ENCODE results near the gene INPP5A. TPM values are rescaled to one million over a fixed set of nuclear protein-coding genes. Genes with fewer than 3 reads are reported as not detected.
"Not testable (repeated sequence)": the region's sequence is repeated elsewhere in the genome, so short reads cannot be mapped to it uniquely, and the experiment has no call there.

INPP5A gene
- total RNA-seq, 1 donor from 2014 or later = 108 TPM

DNA sequence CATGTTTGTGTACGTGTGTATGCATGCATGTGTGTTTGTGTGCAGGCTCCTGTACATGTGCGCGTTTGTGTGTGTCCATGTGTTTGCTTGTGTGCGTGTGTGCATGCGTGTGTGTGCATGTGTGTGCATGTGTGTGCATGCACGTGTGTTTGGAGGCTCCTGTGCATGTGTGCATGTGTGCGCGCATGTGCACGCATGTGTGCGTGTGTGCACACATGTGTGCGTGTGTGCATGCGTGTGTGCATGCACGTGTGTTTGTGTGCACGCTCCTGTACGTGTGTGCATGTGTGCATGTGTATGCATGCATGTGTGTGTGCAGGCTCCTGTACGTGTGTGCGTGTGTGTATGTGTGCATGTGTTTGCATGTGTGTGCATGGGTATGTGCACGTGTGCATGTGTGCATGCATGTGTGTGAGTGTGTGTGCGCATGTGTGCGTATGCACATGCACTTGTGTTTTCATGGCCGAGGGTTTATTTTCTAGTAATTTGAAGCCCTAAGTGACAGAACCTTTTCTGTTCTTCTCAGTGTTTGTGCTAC, 59.2 kb downstream of the INPP5A start:
- ATAC-seq (no peak), DNase-seq (no peak)
- intact Hi-C loops (cut with micrococcal nuclease) = no loop called here

- intact Hi-C loops (cut with micrococcal nuclease) = no loop called here
- ATAC-seq = no peak
- DNase-seq = no peak
These were observed 60.1 kb downstream of the INPP5A start for GRCh38 chr10:132597654-132598053.

- DNase-seq; intact Hi-C loops (cut with micrococcal nuclease); ATAC-seq: not testable (repeated sequence)
These were observed 61.5 kb downstream of the INPP5A start for GRCh38 chr10:132599023-132599618.

GRCh38 chr10:132599732-132600131, 62.1 kb downstream of the INPP5A start:
- DNase-seq (no peak), ATAC-seq (no peak)
- intact Hi-C loops (cut with micrococcal nuclease) = no loop called here

- intact Hi-C loops (cut with micrococcal nuclease) = no loop called here
- ATAC-seq (no peak), DNase-seq (no peak)
These were observed 62.8 kb downstream of the INPP5A start for GRCh38 chr10:132600416-132600815.

GRCh38 chr10:132601567-132601966, 64.0 kb downstream of the INPP5A start:
- DNase-seq (no peak), ATAC-seq (no peak)
- intact Hi-C loops (cut with micrococcal nuclease) = no loop called here

GRCh38 chr10:132602614-132603013, 65.0 kb downstream of the INPP5A start:
- intact Hi-C loops (cut with micrococcal nuclease) = no loop called here
- ATAC-seq (no peak), DNase-seq (no peak)

DNA sequence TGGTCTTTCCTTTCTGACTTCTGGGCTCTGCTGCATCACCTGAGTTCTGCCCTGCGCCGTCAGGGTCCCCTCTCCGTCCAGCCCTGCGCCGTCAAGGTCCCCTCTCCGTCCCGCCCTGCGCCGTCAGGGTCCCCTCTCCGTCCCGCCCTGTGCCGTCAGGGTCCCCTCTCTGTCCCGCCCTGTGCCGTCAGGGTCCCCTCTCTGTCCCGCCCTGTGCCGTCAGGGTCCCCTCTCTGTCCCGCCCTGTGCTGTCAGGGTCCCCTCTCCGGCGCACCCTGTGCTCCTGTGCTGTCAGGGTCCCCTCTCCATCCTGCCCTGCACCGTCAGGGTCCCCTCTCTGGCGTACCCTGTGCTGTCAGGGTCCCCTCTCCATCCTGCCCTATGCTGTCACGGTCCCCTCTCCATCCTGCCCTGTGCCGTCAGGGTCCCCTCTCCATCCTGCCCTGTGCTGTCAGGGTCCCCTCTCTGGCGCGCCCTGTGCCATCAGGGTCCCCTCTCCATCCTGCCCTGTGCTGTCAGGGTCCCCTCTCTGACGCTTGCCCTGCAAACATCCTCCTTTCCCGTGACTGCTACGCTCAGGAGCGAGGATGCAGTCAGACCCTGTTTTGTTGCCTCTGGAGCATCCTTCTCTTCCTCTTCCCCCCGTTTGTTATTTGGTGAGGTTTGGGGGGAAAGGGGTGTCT, 66.4 kb downstream of the INPP5A start:
- ATAC-seq (no peak), DNase-seq (no peak)
- intact Hi-C loops (cut with micrococcal nuclease) = no loop called here

DNA sequence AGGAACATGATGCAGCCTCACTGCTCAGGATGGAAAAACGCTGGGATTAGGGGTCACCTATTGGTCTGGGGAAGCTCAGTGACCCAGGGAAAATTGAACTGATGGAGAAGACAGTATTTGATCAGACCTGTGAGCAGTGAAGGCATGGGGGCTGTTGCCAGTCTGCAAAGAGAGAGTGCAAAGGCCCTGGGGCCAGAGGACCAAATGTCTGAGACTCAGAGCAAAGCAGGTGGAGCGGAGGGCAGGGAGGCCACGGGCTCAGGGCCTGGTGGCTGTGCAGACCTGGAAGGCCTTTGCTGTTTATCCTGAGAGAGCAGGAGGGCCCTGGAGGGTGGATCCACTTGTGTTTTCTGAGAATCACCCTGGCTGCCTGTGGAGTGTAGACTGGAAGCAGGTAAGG, 67.1 kb downstream of the INPP5A start:
- intact Hi-C loops (cut with micrococcal nuclease) = no loop called here
- ATAC-seq = no peak
- DNase-seq = no peak

DNA sequence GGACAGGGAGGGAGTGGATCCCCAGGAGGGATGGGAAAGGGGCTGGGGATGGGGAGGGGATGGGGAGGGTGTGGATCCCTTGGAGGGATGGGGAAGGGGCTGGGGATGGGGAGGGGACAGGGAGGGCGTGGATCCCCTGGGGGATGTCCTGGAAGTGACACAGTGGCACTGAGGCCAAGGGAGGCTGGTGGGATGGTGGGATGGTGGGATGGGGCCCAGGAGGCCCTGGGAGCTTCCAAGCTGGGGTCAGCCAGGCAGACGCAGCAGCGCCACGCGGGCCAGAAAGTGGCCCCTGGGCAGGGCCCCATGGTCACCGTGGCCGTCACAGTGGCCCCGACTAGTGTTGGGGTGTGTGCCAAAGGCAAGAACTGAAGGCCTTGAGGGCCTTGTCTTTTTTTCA, 67.8 kb downstream of the INPP5A start:
- DNase-seq = no peak
- no peak for ATAC-seq
- intact Hi-C loops (cut with micrococcal nuclease) = no loop called here

DNA sequence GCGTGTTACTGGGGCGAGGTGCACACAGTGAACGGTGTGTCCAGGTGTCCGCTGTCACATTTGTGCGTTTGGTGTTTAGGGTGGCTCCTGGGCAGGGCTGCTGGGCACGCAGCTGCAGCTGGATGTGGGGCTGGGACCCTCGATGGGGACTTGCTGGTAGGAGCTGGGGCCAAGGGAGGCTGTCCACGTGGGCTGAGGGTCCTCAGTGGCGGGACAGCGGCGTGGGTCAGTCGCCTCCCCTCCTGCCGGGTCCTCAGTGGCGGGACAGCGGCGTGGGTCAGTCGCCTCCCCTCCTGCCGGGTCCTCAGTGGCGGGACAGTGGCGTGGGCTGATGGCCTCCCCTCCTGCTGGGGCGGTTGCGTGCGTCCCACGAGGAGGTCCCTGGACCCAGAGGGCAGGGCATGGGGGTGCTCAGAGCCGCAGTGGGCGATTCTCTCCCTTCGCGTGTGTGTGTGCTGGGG, 68.5 kb downstream of the INPP5A start:
- intact Hi-C loops (cut with micrococcal nuclease) = no loop called here
- peak; percentile 5 for ATAC-seq
- no peak for DNase-seq

GRCh38 chr10:132606536-132607316, 69.1 kb downstream of the INPP5A start:
- intact Hi-C loops (cut with micrococcal nuclease) = no loop called here
- DNase-seq (peak; percentile 78), ATAC-seq (peak; percentile 74)

DNA sequence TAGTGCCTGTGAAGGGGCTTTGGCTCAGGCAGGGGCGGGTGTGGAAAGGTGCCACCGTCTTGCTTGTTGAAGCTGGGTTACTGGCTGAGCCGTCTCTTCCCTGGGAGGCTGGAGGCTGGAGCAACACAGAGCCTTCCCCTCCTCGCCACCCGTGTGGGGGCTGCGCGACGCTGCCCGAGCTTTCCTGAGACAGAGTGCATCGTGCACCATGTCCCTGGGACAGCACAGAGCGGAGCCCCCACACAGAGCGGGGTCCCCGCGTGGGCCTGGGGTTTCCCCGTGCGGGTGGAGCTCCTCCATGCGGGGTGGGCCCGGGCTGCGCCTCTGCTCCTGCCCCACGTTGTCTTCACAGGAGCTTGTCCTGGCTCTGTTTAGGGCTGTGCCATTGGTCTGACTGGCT, 69.9 kb downstream of the INPP5A start:
- ATAC-seq (peak; percentile 5), DNase-seq (no peak)
- intact Hi-C loops (cut with micrococcal nuclease) = no loop called here

GRCh38 chr10:132607961-132608495, 70.4 kb downstream of the INPP5A start:
- ATAC-seq (no peak), DNase-seq (no peak)
- intact Hi-C loops (cut with micrococcal nuclease) = no loop called here

DNA sequence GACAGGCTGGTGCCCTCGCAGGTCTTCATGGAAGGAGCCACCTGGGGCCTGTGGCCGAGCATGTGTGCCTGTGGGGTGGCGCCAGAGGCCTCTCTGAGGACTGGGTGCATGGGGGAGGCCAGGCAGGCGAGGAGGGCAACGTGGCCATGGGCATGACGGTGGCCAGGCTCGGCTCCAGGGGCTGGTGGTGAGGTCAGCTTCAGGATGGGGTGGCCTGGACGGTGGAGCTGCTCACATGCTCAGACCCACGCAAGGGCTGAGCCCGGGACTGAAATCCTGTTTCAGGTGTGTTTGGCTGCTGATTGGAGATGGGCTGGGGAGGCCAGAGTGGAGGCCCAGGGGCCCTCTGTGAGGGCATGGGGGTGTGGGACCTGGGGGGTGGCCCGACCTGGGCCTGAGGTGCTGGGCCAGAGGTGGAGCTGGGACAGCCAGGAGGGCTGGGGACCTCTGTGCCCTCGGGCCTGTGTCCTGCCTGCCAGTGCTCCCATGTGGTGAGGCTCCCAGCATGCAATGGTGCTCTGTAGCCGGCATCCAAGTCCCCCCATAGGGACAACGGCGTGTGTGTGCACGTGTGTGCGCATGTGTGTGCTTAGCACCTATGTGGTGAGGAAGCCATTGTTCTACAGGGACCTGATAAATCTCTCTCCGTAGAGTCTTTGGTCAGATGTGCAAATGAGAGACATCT, 71.1 kb downstream of the INPP5A start:
- no peak for ATAC-seq
- no peak for DNase-seq
- intact Hi-C loops (cut with micrococcal nuclease) = no loop called here

- ATAC-seq (no peak), DNase-seq (no peak)
- intact Hi-C loops (cut with micrococcal nuclease) = no loop called here
These were observed 71.6 kb downstream of the INPP5A start for GRCh38 chr10:132609211-132609610.

GRCh38 chr10:132610071-132610701, 72.6 kb downstream of the INPP5A start:
- ATAC-seq (no peak), DNase-seq (no peak)
- intact Hi-C loops (cut with micrococcal nuclease) = no loop called here

DNA sequence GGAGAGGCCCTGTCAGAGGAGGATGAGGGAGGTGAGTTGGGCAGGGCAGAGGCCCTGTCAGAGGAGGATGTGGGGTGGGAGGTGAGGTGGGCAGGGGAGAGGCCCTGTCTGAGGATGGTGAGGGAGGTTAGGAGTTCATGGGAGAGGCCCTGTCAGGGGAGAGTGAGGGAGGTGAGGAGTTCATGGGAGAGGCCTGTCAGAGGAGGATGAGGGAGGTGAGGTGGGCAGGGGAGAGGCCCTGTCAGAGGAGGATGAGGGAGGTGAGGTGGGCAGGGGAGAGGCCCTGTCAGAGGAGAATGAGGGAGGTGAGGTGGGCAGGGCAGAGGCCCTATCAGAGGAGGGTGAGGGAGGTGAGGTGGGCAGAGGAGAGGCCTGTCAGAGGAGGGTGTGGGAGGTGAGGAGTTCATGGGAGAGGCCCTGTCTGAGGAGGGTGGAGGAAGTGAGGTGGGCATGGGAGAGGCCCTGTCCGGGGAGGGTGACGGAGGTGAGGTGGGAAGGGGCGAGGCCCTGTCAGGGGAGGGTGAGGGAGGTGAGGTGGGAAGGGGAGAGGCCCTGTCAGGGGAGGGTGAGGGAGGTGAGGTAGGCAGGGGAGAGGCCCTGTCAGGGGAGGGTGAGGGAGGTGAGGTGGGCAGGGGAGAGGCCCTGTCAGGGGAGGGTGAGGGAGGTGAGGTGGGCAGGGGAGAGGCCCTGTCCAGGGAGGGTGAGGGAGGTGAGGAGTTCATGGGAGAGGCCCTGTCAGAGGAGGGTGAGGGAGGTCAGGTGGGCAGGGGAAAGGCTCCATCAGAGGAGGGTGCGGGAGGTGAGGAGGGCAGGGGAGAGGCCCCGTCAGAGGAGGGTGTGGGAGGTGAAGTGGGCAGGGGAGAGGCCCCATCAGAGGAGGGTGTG, 73.7 kb downstream of the INPP5A start:
- intact Hi-C loops (cut with micrococcal nuclease) = no loop called here
- ATAC-seq (no peak), DNase-seq (no peak)
